Measurements from ENCODE around the gene ALG6. TPM values are rescaled to one million over a fixed set of nuclear protein-coding genes. Genes with fewer than 3 reads are reported as not detected.

The ALG6 gene
- total and polyA plus RNA-seq, 7 donors: 3.3 to 6.9 (median 4.2) TPM

DNA sequence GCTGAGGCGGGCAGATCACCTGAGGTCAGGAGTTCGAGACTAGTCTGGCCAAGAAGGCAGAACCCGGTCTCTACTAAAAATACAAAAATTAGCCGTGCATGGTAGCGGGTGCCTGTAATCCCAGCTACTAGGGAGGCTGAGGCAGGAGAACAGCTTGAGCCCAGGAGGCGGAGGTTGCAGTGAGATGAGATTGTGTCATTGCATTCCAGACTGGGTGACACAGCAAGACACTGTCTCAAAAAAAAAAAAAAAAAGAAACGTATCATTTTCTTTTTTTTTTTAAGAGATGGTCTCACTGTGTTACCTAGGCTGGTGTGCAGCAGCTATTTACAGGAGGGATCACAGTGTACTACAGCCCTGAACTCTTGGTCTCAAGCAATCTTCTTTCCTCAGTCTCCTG is 108.3 kb downstream of the ALG6 start:
- ATAC-seq (no peak), DNase-seq (no peak)
- no peak overlapping the region for H3K4me3 ChIP-seq
- no peak overlapping the region for H3K27ac ChIP-seq
- TF ChIP-seq, protein P1, sequence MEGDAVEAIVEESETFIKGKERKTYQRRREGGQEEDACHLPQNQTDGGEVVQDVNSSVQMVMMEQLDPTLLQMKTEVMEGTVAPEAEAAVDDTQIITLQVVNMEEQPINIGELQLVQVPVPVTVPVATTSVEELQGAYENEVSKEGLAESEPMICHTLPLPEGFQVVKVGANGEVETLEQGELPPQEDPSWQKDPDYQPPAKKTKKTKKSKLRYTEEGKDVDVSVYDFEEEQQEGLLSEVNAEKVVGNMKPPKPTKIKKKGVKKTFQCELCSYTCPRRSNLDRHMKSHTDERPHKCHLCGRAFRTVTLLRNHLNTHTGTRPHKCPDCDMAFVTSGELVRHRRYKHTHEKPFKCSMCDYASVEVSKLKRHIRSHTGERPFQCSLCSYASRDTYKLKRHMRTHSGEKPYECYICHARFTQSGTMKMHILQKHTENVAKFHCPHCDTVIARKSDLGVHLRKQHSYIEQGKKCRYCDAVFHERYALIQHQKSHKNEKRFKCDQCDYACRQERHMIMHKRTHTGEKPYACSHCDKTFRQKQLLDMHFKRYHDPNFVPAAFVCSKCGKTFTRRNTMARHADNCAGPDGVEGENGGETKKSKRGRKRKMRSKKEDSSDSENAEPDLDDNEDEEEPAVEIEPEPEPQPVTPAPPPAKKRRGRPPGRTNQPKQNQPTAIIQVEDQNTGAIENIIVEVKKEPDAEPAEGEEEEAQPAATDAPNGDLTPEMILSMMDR (IDR thresholded peaks at IDR 0.05): no peak
- 76 to 94% (median 83%) methylated on average over 7 of the region's 7 CpGs for WGBS, 3 donors
- H3K9me3 ChIP-seq: no peaks in the 10 kb centered on the region
- H3K36me3 ChIP-seq (ENCODE audit: insufficient read depth in 1 of 2, low read depth in 1 of 2): peaks cover 0 to 2% of the 10 kb centered on the region in 2 donors
- H3K4me1 ChIP-seq: no peaks in the 10 kb centered on the region
- intact Hi-C loops (cut with DNase I): no loop called here
- no peaks in the 10 kb centered on the region for H3K27me3 ChIP-seq (ENCODE audit: insufficient read depth in 3 of 3, low read length in 2 of 3)

DNA sequence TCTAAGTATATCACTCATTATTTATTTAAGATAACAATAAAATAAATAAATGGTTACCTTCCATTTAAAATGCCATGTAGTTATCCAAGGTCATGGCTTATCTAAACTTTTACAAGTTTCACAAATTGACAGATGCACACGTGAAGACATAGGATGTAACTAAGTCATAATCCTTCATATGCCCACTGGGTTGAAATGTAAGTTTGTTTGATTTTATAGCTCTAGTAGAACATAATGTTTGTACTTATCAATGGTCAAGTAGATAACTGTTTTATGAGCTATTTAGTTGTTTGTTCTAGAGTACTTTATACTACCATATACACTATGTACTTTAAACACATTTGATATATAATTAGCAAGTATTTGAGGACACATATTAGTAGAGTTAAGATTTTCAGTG is 112.6 kb downstream of the ALG6 start:
- Histone ChIP-seq H3K27me3 (ENCODE audit: insufficient read depth in 3 of 3, low read length in 2 of 3) (no peaks in the 10 kb centered on the region), H3K27ac (no peak overlapping the region), H3K4me3 (no peak overlapping the region), H3K4me1 (no peaks in the 10 kb centered on the region), H3K9me3 (no peaks in the 10 kb centered on the region), H3K36me3 (ENCODE audit: insufficient read depth in 1 of 2, low read depth in 1 of 2) (peaks cover 0 to 2% of the 10 kb centered on the region in 2 donors)
- 92 to 100% (median 93%) methylated on average over 1 of the region's 1 CpG for WGBS, 3 donors
- DNase-seq (no peak), ATAC-seq (no peak)
- TF ChIP-seq, protein P1 (IDR thresholded peaks at IDR 0.05): no peak
- intact Hi-C loops (cut with DNase I): no loop called here

DNA sequence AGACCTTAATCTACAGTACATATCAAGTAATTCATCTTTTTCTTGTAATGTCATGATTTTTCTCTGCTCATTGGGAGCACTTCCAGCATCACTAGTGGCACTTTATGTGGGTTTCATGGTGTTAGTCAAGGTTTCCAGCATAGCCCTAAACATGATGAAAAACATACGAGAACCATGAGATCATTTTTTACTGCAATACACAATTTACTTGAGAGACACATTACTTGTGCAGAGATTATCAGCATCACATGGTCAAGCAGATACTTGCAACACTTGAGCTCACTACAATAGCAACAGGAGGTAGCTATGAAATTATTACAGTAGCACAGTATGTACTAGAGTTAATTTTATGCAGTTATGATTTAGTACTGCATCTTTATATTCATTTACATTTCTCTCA is 119.2 kb downstream of the ALG6 start:
- intact Hi-C loops (cut with DNase I): no loop called here
- Histone ChIP-seq H3K36me3 (ENCODE audit: insufficient read depth in 1 of 2, low read depth in 1 of 2) (peaks cover 0 to 6% of the 10 kb centered on the region in 2 donors), H3K9me3 (no peaks in the 10 kb centered on the region), H3K27ac (no peak overlapping the region), H3K4me3 (no peak overlapping the region), H3K4me1 (no peaks in the 10 kb centered on the region), H3K27me3 (ENCODE audit: insufficient read depth in 3 of 3, low read length in 2 of 3) (no peaks in the 10 kb centered on the region)
- 91 to 95% (median 95%) methylated on average over 1 of the region's 1 CpG for WGBS, 3 donors
- TF ChIP-seq, protein P1 (IDR thresholded peaks at IDR 0.05): no peak
- DNase-seq: no peak
- ATAC-seq: no peak

DNA sequence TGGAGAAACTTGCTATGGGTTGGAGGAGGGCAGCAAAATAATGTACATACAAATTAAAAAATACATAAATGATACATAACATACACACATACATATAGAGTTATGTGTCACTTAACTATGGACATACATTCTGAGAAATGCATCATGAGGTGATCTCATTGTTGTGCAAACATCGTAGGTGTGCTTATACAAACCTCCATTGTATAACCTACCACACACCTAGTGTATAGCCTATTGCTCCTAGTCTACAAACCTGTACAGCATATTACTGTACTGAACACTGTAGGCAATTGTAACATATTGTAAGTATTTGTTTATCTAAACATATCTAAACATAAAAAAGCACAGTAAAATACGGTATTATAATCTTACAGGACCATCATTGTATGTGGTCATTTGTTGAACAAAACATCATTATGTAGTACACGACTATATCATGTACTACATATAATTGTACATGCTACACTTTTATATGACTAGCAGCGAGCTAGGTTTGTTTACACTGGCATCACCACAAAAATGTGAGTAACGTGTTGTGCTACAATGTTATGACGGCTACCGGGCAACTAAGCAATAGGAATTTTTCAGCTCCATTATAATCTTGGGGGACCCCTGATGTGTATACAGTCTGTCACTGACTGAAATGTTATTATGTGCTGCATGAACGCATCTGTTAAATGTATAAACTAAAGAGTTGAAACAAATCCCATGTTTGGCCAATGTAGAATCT is 120.1 kb downstream of the ALG6 start:
- DNase-seq (no peak), ATAC-seq (no peak)
- H3K36me3 ChIP-seq (ENCODE audit: insufficient read depth in 1 of 2, low read depth in 1 of 2): peaks cover 0 to 6% of the 10 kb centered on the region in 2 donors
- intact Hi-C loops (cut with DNase I): no loop called here
- 92 to 95% (median 92%) methylated on average over 8 of the region's 8 CpGs for WGBS, 3 donors
- TF ChIP-seq, protein P1 (IDR thresholded peaks at IDR 0.05): no peak
- no peaks in the 10 kb centered on the region for H3K9me3 ChIP-seq
- H3K4me3 ChIP-seq: no peak overlapping the region
- H3K4me1 ChIP-seq: no peaks in the 10 kb centered on the region
- H3K27ac ChIP-seq: no peak overlapping the region
- no peaks in the 10 kb centered on the region for H3K27me3 ChIP-seq (ENCODE audit: insufficient read depth in 3 of 3, low read length in 2 of 3)

Other genes with a start within 250 kb of the ALG6 start
- gene FOXD3, start 45.1 kb upstream of the ALG6 start, total RNA-seq: 1 to 10 TPM in 1 of 4 donors, under 1 TPM in 3; 0.56 to 1.2 (median 0.77) TPM
- gene FOXD3, start 45.1 kb upstream of the ALG6 start, polyA plus RNA-seq: under 1 TPM; 0.13 to 0.48 (median 0.24) TPM
- 10 to 100 TPM in 1 of 4 donors, 1 to 10 TPM in 3; 3.3 to 12.9 (median 5.4) TPM for gene ITGB3BP, start 155.6 kb downstream of the ALG6 start, total RNA-seq
- gene ITGB3BP, start 155.6 kb downstream of the ALG6 start, polyA plus RNA-seq: 1 to 10 TPM; 2.0 to 5.9 (median 4.1) TPM
- 10 to 100 TPM in 3 of 4 donors, 1 to 10 TPM in 1; 3.4 to 16.4 (median 10.6) TPM for gene EFCAB7, start 155.9 kb downstream of the ALG6 start, total RNA-seq
- gene EFCAB7, start 155.9 kb downstream of the ALG6 start, polyA plus RNA-seq: 1 to 10 TPM; 2.0 to 4.9 (median 4.5) TPM
- gene PGM1, start 225.8 kb downstream of the ALG6 start, total RNA-seq: 100 to 1,000 TPM; 327 to 543 (median 456) TPM
- gene PGM1, start 225.8 kb downstream of the ALG6 start, polyA plus RNA-seq: 100 to 1,000 TPM in 2 of 3 donors, 10 to 100 TPM in 1; 59.6 to 364 (median 305) TPM

Data from psoas muscle (tissue), 8 donors.